Lower lobe of right lung (tissue), 2 donors: Measurements from ENCODE around the gene PHF21B. TPM values are rescaled to one million over a fixed set of nuclear protein-coding genes. Genes with fewer than 3 reads are reported as not detected.

Source experiments
- ATAC-seq, 2 donors: fragments of 200-7000 bp; cut with Tn5 transposase; one replicate each; pipeline ENCODE4 v1.9.1; 2020 to 2022; ENCODE audit warnings: mild to moderate bottlenecking in 2 of 2, moderate library complexity in 2 of 2
- DNase-seq: peaks from one replicate; pipeline ENCODE4 v3.0.0-alpha.2; 2020
- H3K27ac ChIP-seq: fragments of 200-600 bp; one replicate; pipeline ENCODE4 v1.8.0; 2022
- H3K27me3 ChIP-seq: fragments of 200-600 bp; one replicate; pipeline ENCODE4 v1.8.0; 2022; ENCODE audit warnings: low read depth
- H3K36me3 ChIP-seq: fragments of 200-600 bp; one replicate; pipeline ENCODE4 v1.8.0; 2022; ENCODE audit warnings: mild to moderate bottlenecking
- H3K4me1 ChIP-seq: fragments of 200-600 bp; one replicate; pipeline ENCODE4 v1.8.0; 2022
- H3K4me3 ChIP-seq: fragments of 200-600 bp; one replicate; pipeline ENCODE4 v1.8.0; 2022; ENCODE audit warnings: mild to moderate bottlenecking
- H3K9me3 ChIP-seq: fragments of 200-600 bp; one replicate; pipeline ENCODE4 v1.8.0; 2022
- intact Hi-C: fragments of 100-400 bp; cut with DNase I; formaldehyde crosslinking; loops from one replicate; pipeline ENCODE4 v1.11.0; 2022
- total RNA-seq: library from RNA; stranded (reverse); fragmentation: NEBNext Ultra II Directional; extraction: Animal tissue kit (Norgen Biotek cat#: 25700); gene quantifications from one replicate; pipeline ENCODE4 v1.2.1, GENCODE V29; 2021
- TF ChIP-seq, protein P1 (sequence below): fragments of 200-600 bp; IDR thresholded peaks from one replicate; pipeline ENCODE4 v1.8.0; 2022; ENCODE audit warnings: antibody characterized with exemption, mild to moderate bottlenecking
- donor health status: DM: no; HTN: yes; CAD: no; lungs with severe emphysema.

Gene PHF21B
- total RNA-seq, 1 donor from 2014 or later, result not detected

DNA sequence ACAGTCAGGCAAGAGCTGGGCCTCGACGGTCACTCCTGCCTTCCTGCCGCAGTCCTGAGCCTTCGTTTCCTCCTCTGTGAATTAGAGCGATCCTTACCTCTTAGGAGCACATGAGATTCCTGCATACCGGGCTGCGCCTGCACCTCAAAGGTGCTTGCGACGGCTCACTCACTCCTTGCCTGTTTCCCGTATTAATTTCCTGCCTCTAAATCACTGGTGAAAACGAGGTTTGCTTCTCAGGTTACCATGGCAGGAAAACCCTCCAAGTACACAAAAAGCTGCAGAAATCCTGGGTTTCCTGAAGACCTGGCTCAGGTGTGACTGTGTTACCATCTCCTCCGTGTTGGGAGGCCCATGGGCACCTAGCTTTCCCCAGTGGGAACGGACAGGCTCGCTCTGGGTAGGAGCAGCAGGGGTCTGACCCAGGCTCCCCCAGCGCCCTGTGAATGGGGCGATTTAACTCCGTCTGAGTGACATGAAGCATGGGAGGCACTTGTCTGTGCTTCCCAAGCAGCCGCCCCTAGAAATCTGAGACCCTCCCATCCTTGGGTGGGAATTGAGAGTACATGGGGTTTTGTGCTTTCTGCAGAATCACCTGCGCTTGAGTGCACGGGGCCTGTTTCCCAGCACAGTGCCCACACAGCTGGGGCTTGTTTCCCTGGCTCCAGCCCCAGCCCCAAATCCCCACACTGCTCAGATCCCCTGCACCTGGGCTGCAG, 64.8 kb downstream of the PHF21B start:
- TF ChIP-seq, protein P1, sequence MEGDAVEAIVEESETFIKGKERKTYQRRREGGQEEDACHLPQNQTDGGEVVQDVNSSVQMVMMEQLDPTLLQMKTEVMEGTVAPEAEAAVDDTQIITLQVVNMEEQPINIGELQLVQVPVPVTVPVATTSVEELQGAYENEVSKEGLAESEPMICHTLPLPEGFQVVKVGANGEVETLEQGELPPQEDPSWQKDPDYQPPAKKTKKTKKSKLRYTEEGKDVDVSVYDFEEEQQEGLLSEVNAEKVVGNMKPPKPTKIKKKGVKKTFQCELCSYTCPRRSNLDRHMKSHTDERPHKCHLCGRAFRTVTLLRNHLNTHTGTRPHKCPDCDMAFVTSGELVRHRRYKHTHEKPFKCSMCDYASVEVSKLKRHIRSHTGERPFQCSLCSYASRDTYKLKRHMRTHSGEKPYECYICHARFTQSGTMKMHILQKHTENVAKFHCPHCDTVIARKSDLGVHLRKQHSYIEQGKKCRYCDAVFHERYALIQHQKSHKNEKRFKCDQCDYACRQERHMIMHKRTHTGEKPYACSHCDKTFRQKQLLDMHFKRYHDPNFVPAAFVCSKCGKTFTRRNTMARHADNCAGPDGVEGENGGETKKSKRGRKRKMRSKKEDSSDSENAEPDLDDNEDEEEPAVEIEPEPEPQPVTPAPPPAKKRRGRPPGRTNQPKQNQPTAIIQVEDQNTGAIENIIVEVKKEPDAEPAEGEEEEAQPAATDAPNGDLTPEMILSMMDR, result no peak

DNA sequence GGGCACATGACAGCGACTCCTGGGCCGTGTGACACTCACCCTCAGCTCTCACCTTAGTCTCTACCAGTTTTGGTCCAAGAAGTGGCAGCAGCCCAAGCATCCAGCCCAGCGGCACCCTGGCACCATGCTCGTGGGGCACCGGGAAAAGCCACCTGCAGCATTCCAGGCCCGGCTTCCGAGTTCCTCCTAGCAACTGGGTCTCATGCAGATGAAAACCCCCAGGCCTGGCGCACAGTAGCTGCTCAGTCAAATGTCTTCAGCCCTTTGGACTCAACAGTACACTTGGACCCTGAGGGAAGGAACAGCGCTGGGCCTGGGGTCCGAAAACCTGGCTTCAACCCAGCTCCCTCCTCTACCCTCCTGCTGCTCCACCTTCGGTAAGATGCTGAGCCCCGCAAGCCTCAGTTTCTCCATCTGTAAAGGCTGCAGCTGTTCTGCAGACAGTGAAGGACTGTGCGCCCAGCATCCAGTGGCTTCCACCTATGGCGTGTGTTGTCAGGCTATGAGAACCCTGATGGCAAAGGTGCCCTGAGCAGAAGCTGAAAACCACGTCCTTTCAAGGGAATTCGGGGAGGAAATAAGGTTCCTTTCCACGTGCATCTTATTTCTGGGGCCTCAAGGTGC, 66.0 kb downstream of the PHF21B start:
- TF ChIP-seq, protein P1, result no peak
- DNase-seq, result no peak
- Histone ChIP-seq H3K27me3 (peaks cover 18% of the 10 kb centered on the region), H3K27ac (no peak overlapping the region), H3K36me3 (no peaks in the 10 kb centered on the region), H3K4me1 (no peaks in the 10 kb centered on the region), H3K9me3 (no peaks in the 10 kb centered on the region), H3K4me3 (no peak overlapping the region)
- ATAC-seq, result no peak
- intact Hi-C loops, result no loop called here

More for the DNA sequence above, 64.8 kb downstream of the PHF21B start:
- DNase-seq, result no peak
- H3K27me3 ChIP-seq, result peaks cover 14% of the 10 kb centered on the region
- H3K4me3 ChIP-seq, result no peak overlapping the region
- ATAC-seq, result no peak
- H3K9me3 ChIP-seq, result no peaks in the 10 kb centered on the region
- no peaks in the 10 kb centered on the region for H3K4me1 ChIP-seq
- intact Hi-C loops, result no loop called here
- no peaks in the 10 kb centered on the region for H3K36me3 ChIP-seq
- no peak overlapping the region for H3K27ac ChIP-seq

DNA sequence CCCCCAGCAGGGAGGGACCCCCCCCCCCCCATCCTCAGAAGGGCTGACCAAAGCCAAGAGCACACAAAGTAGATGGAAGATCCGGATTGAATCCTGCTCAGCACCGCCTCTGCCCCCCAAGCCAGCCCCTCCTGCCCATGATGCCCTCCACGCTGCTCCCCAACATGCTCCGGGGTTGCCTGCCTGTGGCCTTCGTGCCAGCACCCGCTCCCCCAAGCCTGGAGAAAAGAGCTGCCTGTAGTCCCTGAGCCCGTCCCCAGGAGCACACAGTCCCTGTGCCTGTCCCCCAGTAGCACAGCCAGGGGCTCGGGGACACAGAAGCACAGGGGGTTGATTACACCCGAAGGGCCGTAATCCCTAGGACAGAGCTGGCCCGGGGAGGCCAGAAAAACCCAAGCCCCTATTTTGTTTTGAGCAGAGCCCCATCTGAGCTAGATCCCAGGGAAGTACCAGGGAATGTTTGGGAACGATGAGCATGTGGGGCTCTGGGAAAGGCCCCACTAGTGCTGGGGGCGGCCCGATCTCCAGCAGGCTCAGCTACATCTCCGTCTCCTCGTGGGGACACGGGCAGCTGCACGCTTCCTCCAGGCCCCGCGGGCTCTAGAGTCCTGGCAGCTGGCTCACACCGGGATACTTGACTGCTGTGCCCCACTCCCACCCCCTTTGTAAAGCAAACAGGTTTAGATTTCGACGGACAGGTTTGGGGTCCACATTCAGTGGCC, 66.7 kb downstream of the PHF21B start:
- Histone ChIP-seq H3K9me3 (no peaks in the 10 kb centered on the region), H3K4me1 (no peaks in the 10 kb centered on the region), H3K36me3 (no peaks in the 10 kb centered on the region), H3K27me3 (peaks cover 18% of the 10 kb centered on the region), H3K4me3 (no peak overlapping the region), H3K27ac (no peak overlapping the region)
- DNase-seq (no peak), ATAC-seq (no peak)
- intact Hi-C loops, result no loop called here
- TF ChIP-seq, protein P1, result no peak

DNA sequence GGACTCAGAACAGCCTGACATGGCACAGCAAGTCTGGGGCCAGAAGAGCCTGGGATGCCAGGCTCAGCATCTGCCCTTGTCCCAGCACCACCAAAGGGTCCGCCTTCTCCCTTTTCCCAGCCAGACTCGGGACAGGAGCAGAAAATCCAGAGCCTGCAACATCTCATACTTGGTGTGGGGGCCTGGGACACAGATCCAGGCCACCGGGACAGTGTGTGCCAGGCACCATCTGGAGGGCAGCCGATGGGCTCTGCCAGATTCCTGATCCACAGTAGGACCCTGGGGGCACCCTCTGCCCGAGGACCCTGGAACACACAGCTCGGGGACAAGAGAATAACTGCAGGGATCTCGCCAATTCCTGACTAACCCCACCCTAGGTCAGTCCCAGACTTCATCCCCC, 67.7 kb downstream of the PHF21B start:
- Histone ChIP-seq H3K36me3 (no peaks in the 10 kb centered on the region), H3K27me3 (peaks cover 18% of the 10 kb centered on the region), H3K4me3 (no peak overlapping the region), H3K27ac (no peak overlapping the region), H3K4me1 (no peaks in the 10 kb centered on the region), H3K9me3 (no peaks in the 10 kb centered on the region)
- DNase-seq (no peak), ATAC-seq (no peak)
- intact Hi-C loops, result no loop called here
- TF ChIP-seq, protein P1, result no peak

DNA sequence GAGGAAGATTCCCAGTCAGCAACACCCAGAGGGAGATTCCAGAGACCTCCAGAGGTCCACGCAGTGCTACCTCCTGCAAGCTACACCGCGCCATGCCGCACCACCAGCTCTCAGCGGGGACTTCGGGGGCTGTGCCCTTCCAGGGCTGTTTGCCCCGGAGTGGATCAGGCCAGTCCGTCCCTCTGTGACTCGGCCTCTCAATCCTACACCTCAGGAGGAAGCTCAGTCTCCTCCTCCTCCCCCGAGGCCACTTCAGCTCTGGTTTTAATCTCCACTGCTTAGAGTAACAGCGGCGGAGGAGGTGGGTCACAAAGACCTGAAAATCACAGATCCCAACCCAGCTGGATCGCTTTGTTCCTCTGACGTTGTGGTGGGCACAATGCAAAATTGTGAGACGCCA, 68.6 kb downstream of the PHF21B start:
- no peak for DNase-seq
- intact Hi-C loops, result no loop called here
- no peaks in the 10 kb centered on the region for H3K36me3 ChIP-seq
- no peak for ATAC-seq
- no peaks in the 10 kb centered on the region for H3K9me3 ChIP-seq
- TF ChIP-seq, protein P1, result no peak
- no peak overlapping the region for H3K27ac ChIP-seq
- no peaks in the 10 kb centered on the region for H3K4me1 ChIP-seq
- no peak overlapping the region for H3K4me3 ChIP-seq
- peaks cover 19% of the 10 kb centered on the region for H3K27me3 ChIP-seq
